Transverse colon (tissue), 4 donors: ENCODE data around the gene STOML3. TPM values are rescaled to one million over a fixed set of nuclear protein-coding genes. Genes with fewer than 3 reads are reported as not detected.

Source experiments
- DNase-seq: peaks from one replicate; pipeline ENCODE4 v3.0.0-alpha.2; 2019
- H3K27ac ChIP-seq, 4 donors: fragments of 200-600 bp; sonication (generic); 2 replicates each; pipeline ENCODE4 v1.5.1; 2016 to 2018; ENCODE audit warnings: inconsistent platforms in 4 of 4
- H3K27me3 ChIP-seq: fragments of 200-600 bp; sonication (generic); 2 replicates; pipeline ENCODE4 v1.5.1; 2017; ENCODE audit warnings: inconsistent platforms
- H3K36me3 ChIP-seq, 4 donors: fragments of 200-600 bp; sonication (generic); 2 replicates each; pipeline ENCODE4 v1.5.1; 2017 to 2019; ENCODE audit warnings: inconsistent platforms in 4 of 4
- H3K4me1 ChIP-seq, 4 donors: fragments of 200-600 bp; sonication (generic); 2 replicates each; pipeline ENCODE4 v1.5.1; 2017 to 2020; ENCODE audit warnings: inconsistent platforms in 4 of 4
- H3K4me3 ChIP-seq, 4 donors: fragments of 200-600 bp; sonication (generic); 1 replicate in 1 of 4; 2 replicates in 3 of 4; pipeline versions ENCODE4 v1.5.1 to v1.6.1; 2017 to 2019; ENCODE audit warnings: inconsistent platforms in 4 of 4
- H3K9me3 ChIP-seq, 2 donors: fragments of 200-600 bp; sonication (generic); 2 replicates each; pipeline ENCODE4 v1.5.1; 2017 to 2019; ENCODE audit warnings: inconsistent platforms in 2 of 2
- EP300 ChIP-seq: sonication (generic); formaldehyde crosslinking; IDR thresholded peaks from one replicate; pipeline ENCODE4 v1.6.1; 2017; ENCODE audit warnings: antibody characterized with exemption, low read depth
- POLR2A ChIP-seq: fragments of 450-650 bp; IDR thresholded peaks from one replicate; pipeline ENCODE4 v1.6.1; 2016; ENCODE audit warnings: antibody characterized with exemption, mild to moderate bottlenecking, moderate library complexity
- POLR2AphosphoS5 ChIP-seq, 3 donors: sonication (generic); formaldehyde crosslinking; IDR thresholded peaks; one replicate each; pipeline ENCODE4 v1.6.1; 2016; ENCODE audit warnings: antibody characterized with exemption in 3 of 3
- WGBS, 2 donors: methylation state at CpG; one replicate each; pipeline ENCODE4 v1.1.5; 2018; ENCODE audit warnings: low coverage in 1 of 2; 5-methylcytosine and 5-hydroxymethylcytosine counted together
- in situ Hi-C, 4 donors: fragments of 200-750 bp; cut with MboI; loops; one replicate each; pipeline versions ENCODE4 v1.15.0 to v1.15.1; 2017; ENCODE audit warnings: low sequenced_read_pairs in 3 of 4, low pct_ligation_motif_present in 1 of 4, low pct_unique_long_range_greater_than_20kb in 1 of 4
- intact Hi-C: fragments of 100-400 bp; cut with DNase I; formaldehyde crosslinking; loops from one replicate; pipeline ENCODE4 v1.15.1; 2023; ENCODE audit warnings: low total_unique reads
- total RNA-seq, 4 donors: library from RNA; depleted of rRNA; stranded (reverse); fragments of >200 nt; gene quantifications; one replicate each; pipeline ENCODE4 v1.1.0, GENCODE V29; 2016
- TF ChIP-seq, protein P1 (sequence below), 5 experiments: fragments of 200-600 bp in 3 of 5; fragments of 450-650 bp in 2 of 5; sonication (generic) in 3 of 5; IDR thresholded peaks; 1 replicate in 2 of 5; 2 replicates in 3 of 5; pipeline ENCODE4 v1.5.1; 2016 to 2017; ENCODE audit warnings: antibody characterized with exemption in 5 of 5, inconsistent platforms in 3 of 5, mild to moderate bottlenecking in 2 of 5, moderate library complexity in 1 of 5

STOML3 gene
- total RNA-seq, 4 donors from 2014 or later, result 0.55 TPM; not detected in 3

- TF ChIP-seq EP300 (no peak), POLR2AphosphoS5 (IDR thresholded peaks at IDR 0.05) (peak; percentile 50 to 70 (median 64)), POLR2A (peak; percentile 49)
- TF ChIP-seq, protein P1, sequence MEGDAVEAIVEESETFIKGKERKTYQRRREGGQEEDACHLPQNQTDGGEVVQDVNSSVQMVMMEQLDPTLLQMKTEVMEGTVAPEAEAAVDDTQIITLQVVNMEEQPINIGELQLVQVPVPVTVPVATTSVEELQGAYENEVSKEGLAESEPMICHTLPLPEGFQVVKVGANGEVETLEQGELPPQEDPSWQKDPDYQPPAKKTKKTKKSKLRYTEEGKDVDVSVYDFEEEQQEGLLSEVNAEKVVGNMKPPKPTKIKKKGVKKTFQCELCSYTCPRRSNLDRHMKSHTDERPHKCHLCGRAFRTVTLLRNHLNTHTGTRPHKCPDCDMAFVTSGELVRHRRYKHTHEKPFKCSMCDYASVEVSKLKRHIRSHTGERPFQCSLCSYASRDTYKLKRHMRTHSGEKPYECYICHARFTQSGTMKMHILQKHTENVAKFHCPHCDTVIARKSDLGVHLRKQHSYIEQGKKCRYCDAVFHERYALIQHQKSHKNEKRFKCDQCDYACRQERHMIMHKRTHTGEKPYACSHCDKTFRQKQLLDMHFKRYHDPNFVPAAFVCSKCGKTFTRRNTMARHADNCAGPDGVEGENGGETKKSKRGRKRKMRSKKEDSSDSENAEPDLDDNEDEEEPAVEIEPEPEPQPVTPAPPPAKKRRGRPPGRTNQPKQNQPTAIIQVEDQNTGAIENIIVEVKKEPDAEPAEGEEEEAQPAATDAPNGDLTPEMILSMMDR (IDR thresholded peaks at IDR 0.05), result peak in 2 of 5 experiments; percentile 37 to 45
- DNase-seq, result peak; percentile 92
- Histone ChIP-seq H3K9me3 (no peaks in the 10 kb centered on the region), H3K27ac (peak within 1 kb of the TSS; percentile 90 to 96 (median 94)), H3K4me3 (peak within 1 kb of the TSS; percentile 90 to 98 (median 96)), H3K36me3 (no peaks in the 10 kb centered on the region), H3K27me3 (no peaks in the 10 kb centered on the region), H3K4me1 (peaks cover 3 to 62% (median 39%) of the 10 kb centered on the region in 4 donors)
- intact Hi-C loops, result no loop called here
- WGBS, 2 donors, result 0% methylated on average over 28 of the region's 41 CpGs; no CpG with 5 or more reads in 1 of the 2 donors
- in situ Hi-C loops, result loop anchor here in 1 of 4 donors (25.0 kb wide), 1 partner anchor 574 kb away; the partner anchor contains the start of gene LHFPL6
These were observed 47.4 kb upstream of the STOML3 start, which contains the start of the genes NHLRC3 and PROSER1 for GRCh38 chr13:39037880-39038568. Gene NHLRC3, plus strand, starts transcription at chr13:39038456. Its CDS starts 184 bp downstream, at chr13:39038640. Gene PROSER1, minus strand, starts transcription at chr13:39038089. Its CDS starts 847 bp downstream, at chr13:39037242.

DNA sequence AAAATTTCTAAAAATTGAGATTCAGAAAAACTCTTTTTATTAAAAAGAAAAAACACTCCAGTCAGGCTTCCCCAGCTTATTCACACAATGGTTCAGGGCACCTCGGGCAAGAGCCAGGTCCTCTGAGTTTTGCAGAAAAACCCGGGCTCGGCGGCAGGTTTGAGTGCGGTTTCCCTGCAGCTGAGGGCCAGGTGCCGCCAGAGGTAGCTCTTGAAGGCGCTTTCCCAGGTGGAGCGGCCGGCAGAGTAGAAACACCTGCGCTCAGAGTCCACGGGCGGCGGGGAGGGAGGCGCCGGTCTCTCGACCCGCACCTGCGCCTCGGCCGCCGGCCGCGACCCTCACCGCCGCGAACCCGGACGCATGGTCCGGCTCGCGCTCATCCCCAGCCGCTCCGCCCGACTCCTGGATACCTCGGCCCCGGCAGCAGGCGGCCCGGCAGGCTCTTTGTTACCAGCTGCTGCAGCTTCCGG, 46.8 kb upstream of the STOML3 start:
- Histone ChIP-seq H3K4me1 (peaks cover 3 to 62% (median 39%) of the 10 kb centered on the region in 4 donors), H3K36me3 (no peaks in the 10 kb centered on the region), H3K4me3 (peak overlapping the region; percentile 90 to 98 (median 96)), H3K27ac (peak overlapping the region; percentile 90 to 96 (median 94)), H3K9me3 (no peaks in the 10 kb centered on the region), H3K27me3 (no peaks in the 10 kb centered on the region)
- WGBS, 2 donors, result 0 to 1% methylated on average over 1 to 20 of the region's 39 CpGs
- intact Hi-C loops, result no loop called here
- no peak for DNase-seq
- in situ Hi-C loops, result loop anchor here in 1 of 4 donors (25.0 kb wide), 1 partner anchor 575 kb away; the partner anchor contains the start of gene LHFPL6
- TF ChIP-seq POLR2A, result peak; percentile 50
- TF ChIP-seq, protein P1 (IDR thresholded peaks at IDR 0.05), result no peak

DNA sequence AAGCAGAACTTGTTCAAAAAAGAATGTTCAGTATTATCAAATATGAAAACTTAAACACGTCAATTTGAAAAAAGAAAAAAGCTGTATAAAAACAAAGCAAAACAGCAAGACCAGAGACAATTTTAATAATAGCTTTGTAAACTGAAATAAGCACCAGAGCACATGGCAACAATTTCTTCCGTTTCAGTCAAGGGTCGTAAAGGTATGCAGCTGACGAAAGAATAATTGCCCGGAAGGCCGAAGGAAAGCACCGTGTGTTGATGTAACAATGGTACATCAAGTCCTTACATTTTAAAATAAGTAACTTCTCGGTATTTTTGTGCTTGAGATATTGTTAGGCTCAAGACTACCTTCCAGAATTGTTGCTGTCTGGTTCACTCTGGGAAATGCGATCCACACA, 45.6 kb upstream of the STOML3 start:
- DNase-seq, result peak; percentile 21

More for the DNA sequence above, 45.6 kb upstream of the STOML3 start:
- H3K27me3 ChIP-seq, result no peaks in the 10 kb centered on the region
- peaks cover 3 to 66% (median 39%) of the 10 kb centered on the region in 4 donors for H3K4me1 ChIP-seq
- TF ChIP-seq POLR2AphosphoS5 (IDR thresholded peaks at IDR 0.05) (no peak), POLR2A (no peak), EP300 (no peak)
- TF ChIP-seq, protein P1 (IDR thresholded peaks at IDR 0.05), result no peak
- in situ Hi-C loops, result loop anchor here in 1 of 4 donors (25.0 kb wide), 1 partner anchor 576 kb away; the partner anchor contains the start of gene LHFPL6
- peak overlapping the region; percentile 90 to 98 (median 96) for H3K4me3 ChIP-seq
- intact Hi-C loops, result no loop called here
- H3K36me3 ChIP-seq, result no peaks in the 10 kb centered on the region
- no peaks in the 10 kb centered on the region for H3K9me3 ChIP-seq
- WGBS, 2 donors, result 0 to 1% methylated on average over 8 to 9 of the region's 9 CpGs
- peak overlapping the region in 3 of 4 donors; percentile 90 to 96 (median 94) for H3K27ac ChIP-seq
